ENCODE data around the gene ZKSCAN5. TPM values are rescaled to one million over a fixed set of nuclear protein-coding genes. Genes with fewer than 3 reads are reported as not detected.

The ZKSCAN5 gene
- total and polyA plus RNA-seq, 2 donors (not counting 3 experiments of a cell fraction or from before 2014, with no cell fraction given), result 4.3 to 9.7 TPM

DNA sequence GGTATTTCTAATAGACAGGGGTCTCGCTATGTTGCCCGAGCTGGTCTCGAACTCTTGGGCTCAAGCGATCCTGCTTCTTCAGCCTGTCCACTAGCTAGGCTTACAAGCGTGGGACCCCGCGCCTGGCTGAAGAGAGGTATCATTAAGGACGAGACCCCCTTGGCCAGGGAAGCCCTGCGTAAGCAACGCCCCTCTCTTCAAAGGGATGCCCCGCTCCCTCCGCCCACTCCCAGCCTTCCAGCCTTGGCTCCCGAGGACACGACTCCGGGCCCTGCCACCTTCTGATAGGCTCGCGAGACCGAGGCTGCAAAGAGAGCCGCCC lies 220 bp upstream of the ZKSCAN5 start:
- CTCF ChIA-PET, result interaction anchor here (0.9 to 1.2 kb wide), 4 partner anchors 31 to 54 kb away, joined by 3 read pairs; partner anchors contain the start of genes FAM200A and ZNF655
- POLR2A ChIA-PET, result interaction anchor here (0.6 to 1.3 kb wide), 2 partner anchors 48 to 176 kb away, joined by 4 read pairs; partner anchors contain the start of gene FAM200A

More for the DNA sequence above, 220 bp upstream of the ZKSCAN5 start:
- Histone ChIP-seq H3K36me3 (ENCODE audit: control insufficient read depth in 2 of 2, extremely low read depth in 1 of 2, insufficient read depth in 2 of 2, low read length in 2 of 2) (no peaks in the 10 kb centered on the region), H3K9me3 (replicated peaks; ENCODE audit: control insufficient read depth, insufficient read depth, low read length) (no peaks in the 10 kb centered on the region), H4K20me1 (replicated peaks; ENCODE audit: control insufficient read depth, extremely low read depth, insufficient read depth, low read length) (no peaks in the 10 kb centered on the region), H3K4me2 (ENCODE audit: insufficient read depth, low read length) (peak overlapping the region; percentile 34), H3K4me1 (ENCODE audit: control insufficient read depth, extremely low read depth, insufficient read depth, low read length) (peaks cover 20% of the 10 kb centered on the region), H3K9me1 (replicated peaks; ENCODE audit: control insufficient read depth, extremely low read depth, insufficient read depth, low read length) (no peaks in the 10 kb centered on the region), H3K4me3 (replicated peaks in 1 of 3; ENCODE audit: insufficient read depth in 1 of 3, low read depth in 1 of 3, low read length in 3 of 3) (peak overlapping the region; percentile 59 to 76 (median 75)), H3K9ac (replicated peaks; ENCODE audit: extremely low read depth, insufficient read depth, low read length) (peak overlapping the region; percentile 63), H3K27me3 (ENCODE audit: control insufficient read depth in 2 of 2, insufficient read depth in 2 of 2, low read length in 2 of 2) (no peaks in the 10 kb centered on the region), H3K27ac (ENCODE audit: insufficient read depth, low read depth, low read length) (peak overlapping the region; percentile 69), H3K79me2 (ENCODE audit: control insufficient read depth, insufficient read depth, low read length) (peaks cover 27% of the 10 kb centered on the region), H2AFZ (ENCODE audit: low read depth, low read length) (peak overlapping the region; percentile 93)
- DNase-seq (ENCODE audit: low read depth, low spot score), result no peak
- dilution Hi-C loops (cut with MboI; ENCODE audit: extremely low pct_ligation_motif_present, low sequenced_read_pairs) (no loop called here), intact Hi-C loops (cut with micrococcal nuclease) (loop anchor here (1.0 to 2.0 kb wide), 4 partner anchors 32 to 112 kb away; partner anchors contain the start of genes BUD31, FAM200A, PDAP1 and ZNF789)
- no TSS peak for BruUV-seq (replicated peaks)
- peak; percentile 97 for FAIRE-seq
- TF ChIP-seq EZH2 (IDR thresholded peaks at IDR 0.05; ENCODE audit: borderline replicate concordance, low read depth, low read length, severe bottlenecking) (no peak), POLR2A (IDR thresholded peaks at IDR 0.05; ENCODE audit: low read depth, low read length) (no peak), POLR2AphosphoS5 (IDR thresholded peaks at IDR 0.05; ENCODE audit: insufficient read depth, low read depth, low read length) (no peak), MYC (IDR thresholded peaks at IDR 0.05; ENCODE audit: low read depth, low read length) (no peak), CTCF (IDR thresholded peaks at IDR 0.05; ENCODE audit: extremely low read depth in 1 of 2, insufficient read depth in 1 of 2, low read depth in 1 of 2, low read length in 2 of 2) (no peak), JUN (IDR thresholded peaks at IDR 0.05; ENCODE audit: borderline replicate concordance, insufficient read depth, insufficient read length, low read depth) (no peak), GATA2 (IDR thresholded peaks at IDR 0.05; ENCODE audit: insufficient read depth, insufficient read length, low read depth, low read length) (no peak), FOS (IDR thresholded peaks at IDR 0.05; ENCODE audit: borderline replicate concordance, insufficient read depth, low read length) (no peak), MAX (IDR thresholded peaks at IDR 0.05; ENCODE audit: insufficient read depth, insufficient read length) (no peak)

Measured in endothelial cell of umbilical vein (primary cell).